Measurements from ENCODE around the gene B3GAT2. TPM values are rescaled to one million over a fixed set of nuclear protein-coding genes. Genes with fewer than 3 reads are reported as not detected.
"Not testable (repeated sequence)": the region's sequence is repeated elsewhere in the genome, so short reads cannot be mapped to it uniquely, and the experiment has no call there.

Gene B3GAT2
- total RNA-seq, result not detected in 2 replicates

- peak in 1 of 2 donors; percentile 6 for DNase-seq (ENCODE audit: low read depth in 2 of 2)
These were observed at the start of gene B3GAT2 for GRCh38 chr6:70956451-70957283. B3GAT2 (minus strand) TSS chr6:70957060; CDS start chr6:70956429, 631 bp downstream.

- DNase-seq (ENCODE audit: low read depth in 2 of 2), result no peak
These were observed 41.3 kb upstream of the B3GAT2 start for GRCh38 chr6:70998148-70998547.

- DNase-seq (ENCODE audit: low read depth in 2 of 2), result no peak
These were observed 40.5 kb upstream of the B3GAT2 start for GRCh38 chr6:70997379-70997778.

- no peak for DNase-seq (ENCODE audit: low read depth in 2 of 2)
These were observed 39.2 kb upstream of the B3GAT2 start for GRCh38 chr6:70996106-70996505.

- DNase-seq (ENCODE audit: low read depth in 2 of 2), result no peak
These were observed 38.6 kb upstream of the B3GAT2 start for GRCh38 chr6:70995411-70995810.

- no peak for DNase-seq (ENCODE audit: low read depth in 2 of 2)
These were observed 34.4 kb upstream of the B3GAT2 start for GRCh38 chr6:70991253-70991652.

GRCh38 chr6:70985156-70985555 is 28.3 kb upstream of the B3GAT2 start:
- no peak for DNase-seq (ENCODE audit: low read depth in 2 of 2)

GRCh38 chr6:70982747-70983146 is 25.9 kb upstream of the B3GAT2 start:
- DNase-seq (ENCODE audit: low read depth in 2 of 2), result no peak

- DNase-seq (ENCODE audit: low read depth in 2 of 2), result no peak
These were observed 23.9 kb upstream of the B3GAT2 start for GRCh38 chr6:70980727-70981126.

- no peak for DNase-seq (ENCODE audit: low read depth in 2 of 2)
These were observed 16.7 kb upstream of the B3GAT2 start for GRCh38 chr6:70973604-70974003.

GRCh38 chr6:70967049-70967448 is 10.2 kb upstream of the B3GAT2 start:
- no peak for DNase-seq (ENCODE audit: low read depth in 2 of 2)

- no peak for DNase-seq (ENCODE audit: low read depth in 2 of 2)
These were observed 391 bp upstream of the B3GAT2 start for GRCh38 chr6:70957284-70957617.

GRCh38 chr6:70956191-70956450 is 739 bp downstream of the B3GAT2 start:
- no peak for DNase-seq (ENCODE audit: low read depth in 2 of 2)

- DNase-seq (ENCODE audit: low read depth in 2 of 2), result peak; percentile 56 to 88
These were observed 1.2 kb downstream of the B3GAT2 start for GRCh38 chr6:70955441-70956190.

- DNase-seq (ENCODE audit: low read depth in 2 of 2), result no peak
These were observed 2.1 kb downstream of the B3GAT2 start for GRCh38 chr6:70954750-70955149.

- DNase-seq (ENCODE audit: low read depth in 2 of 2), result no peak
These were observed 2.7 kb downstream of the B3GAT2 start for GRCh38 chr6:70954176-70954575.

GRCh38 chr6:70952608-70953165 is 4.2 kb downstream of the B3GAT2 start:
- DNase-seq (ENCODE audit: low read depth in 2 of 2), result no peak

GRCh38 chr6:70944321-70944720 is 12.5 kb downstream of the B3GAT2 start:
- not testable (repeated sequence) for DNase-seq (ENCODE audit: low read depth in 2 of 2)

- no peak for DNase-seq (ENCODE audit: low read depth in 2 of 2)
These were observed 23.0 kb downstream of the B3GAT2 start for GRCh38 chr6:70933853-70934252.

GRCh38 chr6:70905742-70906141 is 51.1 kb downstream of the B3GAT2 start:
- no peak for DNase-seq (ENCODE audit: low read depth in 2 of 2)

- DNase-seq (ENCODE audit: low read depth in 2 of 2), result no peak
These were observed 53.0 kb downstream of the B3GAT2 start for GRCh38 chr6:70903665-70904452.

GRCh38 chr6:70901324-70901723 is 55.5 kb downstream of the B3GAT2 start:
- no peak for DNase-seq (ENCODE audit: low read depth in 2 of 2)
